ENCODE measurements around the gene FBLL1.

FBLL1 gene

DNA sequence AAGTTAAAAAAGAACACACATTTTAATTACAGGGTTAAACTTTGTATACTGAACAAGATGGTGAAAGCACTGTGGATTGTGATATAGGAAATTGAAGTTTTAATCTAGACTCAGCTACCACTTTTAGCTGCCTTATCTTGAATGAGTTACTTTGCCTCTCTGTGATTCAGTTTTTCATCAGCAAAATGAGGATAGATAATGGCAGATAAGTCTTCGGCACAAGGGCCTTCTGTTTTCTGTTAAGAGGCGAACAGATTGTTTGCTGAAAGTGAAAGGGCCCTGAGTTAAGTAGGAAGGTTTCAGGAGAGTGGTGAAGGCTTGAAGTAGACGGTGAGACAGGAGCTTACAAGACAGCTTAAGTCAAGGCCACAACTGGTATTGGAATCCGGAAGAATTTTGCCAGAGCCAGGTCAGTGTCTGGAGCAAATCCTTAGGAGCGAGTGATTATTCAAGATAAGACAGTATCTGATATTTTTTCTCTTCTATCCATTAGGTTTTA lies 35.0 kb upstream of the FBLL1 start:
- H3K9me2 ChIP-seq (replicated peaks; ENCODE audit: control insufficient read depth, low read length): no peaks in the 10 kb centered on the region
- H3F3A ChIP-seq (ENCODE audit: control insufficient read depth, insufficient read depth): no peaks in the 10 kb centered on the region
- no peaks in the 10 kb centered on the region for H3K27me3 ChIP-seq (ENCODE audit: control insufficient read depth, low read length)
- H3K4me2 ChIP-seq (ENCODE audit: low read length): no peak overlapping the region
- no peak overlapping the region for H3K4me3 ChIP-seq (ENCODE audit: low read length)
- H3K4me1 ChIP-seq (ENCODE audit: control insufficient read depth, low read length): no peaks in the 10 kb centered on the region
- peaks cover 4% of the 10 kb centered on the region for H3K79me2 ChIP-seq (ENCODE audit: control insufficient read depth, low read length)
- H3K9me3 ChIP-seq (ENCODE audit: control insufficient read depth, insufficient read depth, low read length): no peaks in the 10 kb centered on the region
- H4K20me1 ChIP-seq (ENCODE audit: control insufficient read depth, insufficient read depth, low read depth, low read length): no peaks in the 10 kb centered on the region
- peaks cover 82% of the 10 kb centered on the region for H3K36me3 ChIP-seq (ENCODE audit: control insufficient read depth, low read length)
- no peak overlapping the region for H3K27ac ChIP-seq (ENCODE audit: low read depth, low read length)
- no peak for TF ChIP-seq EZH2phosphoT487 (IDR thresholded peaks at IDR 0.05; ENCODE audit: borderline replicate concordance, low read length)
- TF ChIP-seq, protein P1, sequence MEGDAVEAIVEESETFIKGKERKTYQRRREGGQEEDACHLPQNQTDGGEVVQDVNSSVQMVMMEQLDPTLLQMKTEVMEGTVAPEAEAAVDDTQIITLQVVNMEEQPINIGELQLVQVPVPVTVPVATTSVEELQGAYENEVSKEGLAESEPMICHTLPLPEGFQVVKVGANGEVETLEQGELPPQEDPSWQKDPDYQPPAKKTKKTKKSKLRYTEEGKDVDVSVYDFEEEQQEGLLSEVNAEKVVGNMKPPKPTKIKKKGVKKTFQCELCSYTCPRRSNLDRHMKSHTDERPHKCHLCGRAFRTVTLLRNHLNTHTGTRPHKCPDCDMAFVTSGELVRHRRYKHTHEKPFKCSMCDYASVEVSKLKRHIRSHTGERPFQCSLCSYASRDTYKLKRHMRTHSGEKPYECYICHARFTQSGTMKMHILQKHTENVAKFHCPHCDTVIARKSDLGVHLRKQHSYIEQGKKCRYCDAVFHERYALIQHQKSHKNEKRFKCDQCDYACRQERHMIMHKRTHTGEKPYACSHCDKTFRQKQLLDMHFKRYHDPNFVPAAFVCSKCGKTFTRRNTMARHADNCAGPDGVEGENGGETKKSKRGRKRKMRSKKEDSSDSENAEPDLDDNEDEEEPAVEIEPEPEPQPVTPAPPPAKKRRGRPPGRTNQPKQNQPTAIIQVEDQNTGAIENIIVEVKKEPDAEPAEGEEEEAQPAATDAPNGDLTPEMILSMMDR (IDR thresholded peaks at IDR 0.05; ENCODE audit: low read depth, low read length, poor library complexity, severe bottlenecking): no peak

DNA sequence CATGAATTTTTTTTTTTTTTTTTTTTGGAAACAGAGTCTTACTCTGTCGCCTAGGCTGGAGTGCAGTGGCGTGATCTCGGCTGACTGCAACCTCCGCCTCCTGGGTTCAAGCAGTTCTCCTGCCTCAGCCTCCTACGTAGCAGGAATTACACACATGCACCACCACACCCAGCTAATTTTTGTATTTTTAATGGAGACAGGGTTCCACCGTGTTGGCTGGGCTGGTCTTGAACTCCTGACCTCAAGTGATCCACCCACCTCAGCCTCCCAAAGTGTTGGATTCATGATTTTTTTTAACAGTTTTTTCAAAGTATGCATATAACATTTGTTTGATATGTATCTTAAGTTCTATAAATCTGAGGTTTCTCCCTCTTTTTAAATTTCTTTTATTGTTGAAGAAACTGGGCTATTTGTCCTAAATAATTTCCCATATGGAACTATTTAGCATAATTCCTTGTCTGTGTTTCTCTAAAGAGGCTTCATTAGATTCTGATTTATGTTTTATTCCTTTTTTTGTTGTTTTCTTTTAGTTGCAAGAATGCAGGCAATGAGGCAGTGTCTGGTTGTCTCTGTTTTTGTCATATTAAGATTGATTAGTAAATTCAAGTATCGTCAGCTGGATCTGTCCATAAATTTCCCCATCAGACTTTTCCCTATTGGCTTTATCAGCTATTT lies 26.4 kb upstream of the FBLL1 start:
- no peak overlapping the region for H3K27ac ChIP-seq (ENCODE audit: low read depth, low read length)
- no peaks in the 10 kb centered on the region for H3K9me3 ChIP-seq (ENCODE audit: control insufficient read depth, insufficient read depth, low read length)
- no peaks in the 10 kb centered on the region for H3K27me3 ChIP-seq (ENCODE audit: control insufficient read depth, low read length)
- no peaks in the 10 kb centered on the region for H3F3A ChIP-seq (ENCODE audit: control insufficient read depth, insufficient read depth)
- H3K4me2 ChIP-seq (ENCODE audit: low read length): no peak overlapping the region
- H4K20me1 ChIP-seq (ENCODE audit: control insufficient read depth, insufficient read depth, low read depth, low read length): no peaks in the 10 kb centered on the region
- TF ChIP-seq EZH2phosphoT487 (IDR thresholded peaks at IDR 0.05; ENCODE audit: borderline replicate concordance, low read length): no peak
- TF ChIP-seq, protein P1 (IDR thresholded peaks at IDR 0.05; ENCODE audit: low read depth, low read length, poor library complexity, severe bottlenecking): no peak
- no peaks in the 10 kb centered on the region for H3K9me2 ChIP-seq (replicated peaks; ENCODE audit: control insufficient read depth, low read length)
- peaks cover 60% of the 10 kb centered on the region for H3K36me3 ChIP-seq (ENCODE audit: control insufficient read depth, low read length)
- no peaks in the 10 kb centered on the region for H3K79me2 ChIP-seq (ENCODE audit: control insufficient read depth, low read length)
- H3K4me1 ChIP-seq (ENCODE audit: control insufficient read depth, low read length): no peaks in the 10 kb centered on the region
- no peak overlapping the region for H3K4me3 ChIP-seq (ENCODE audit: low read length)

DNA sequence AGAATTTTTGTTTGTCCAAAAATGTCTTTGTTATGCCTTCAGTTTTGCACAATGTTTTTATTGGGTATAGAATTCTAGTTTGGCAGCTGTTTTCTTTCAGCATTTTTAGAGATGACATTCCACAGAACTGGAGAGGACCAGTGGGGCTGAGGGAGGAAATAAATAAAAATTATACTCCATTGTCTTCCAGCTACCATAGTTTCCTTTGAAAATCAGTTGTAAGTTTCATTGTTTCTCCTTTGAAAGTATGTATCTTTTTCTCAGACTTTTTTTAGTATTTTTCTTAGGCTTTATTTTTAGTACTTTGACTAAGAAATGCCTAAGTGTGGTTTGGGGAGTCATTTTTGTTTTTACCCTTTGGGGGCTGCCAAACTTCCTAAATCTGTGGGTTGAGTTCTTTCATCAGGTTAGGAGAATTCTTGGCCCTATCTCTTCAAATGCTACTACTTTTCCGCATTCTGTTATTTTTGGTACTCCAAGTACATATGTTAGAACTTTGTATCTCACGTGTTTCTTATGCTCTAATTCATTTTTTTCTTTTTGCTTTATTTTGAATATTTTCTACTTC lies 15.2 kb upstream of the FBLL1 start:
- Histone ChIP-seq H3K27me3 (ENCODE audit: control insufficient read depth, low read length) (no peaks in the 10 kb centered on the region), H3K4me3 (ENCODE audit: low read length) (no peak overlapping the region), H4K20me1 (ENCODE audit: control insufficient read depth, insufficient read depth, low read depth, low read length) (no peaks in the 10 kb centered on the region), H3K4me2 (ENCODE audit: low read length) (no peak overlapping the region), H3F3A (ENCODE audit: control insufficient read depth, insufficient read depth) (no peaks in the 10 kb centered on the region), H3K27ac (ENCODE audit: low read depth, low read length) (no peak overlapping the region), H3K9me3 (ENCODE audit: control insufficient read depth, insufficient read depth, low read length) (peaks cover 5% of the 10 kb centered on the region; the same call in 1 of the 2 replicates), H3K4me1 (ENCODE audit: control insufficient read depth, low read length) (no peaks in the 10 kb centered on the region), H3K9me2 (replicated peaks; ENCODE audit: control insufficient read depth, low read length) (no peaks in the 10 kb centered on the region), H3K36me3 (ENCODE audit: control insufficient read depth, low read length) (peaks cover 94% of the 10 kb centered on the region), H3K79me2 (ENCODE audit: control insufficient read depth, low read length) (no peaks in the 10 kb centered on the region)
- TF ChIP-seq, protein P1 (IDR thresholded peaks at IDR 0.05; ENCODE audit: low read depth, low read length, poor library complexity, severe bottlenecking): no peak
- TF ChIP-seq EZH2phosphoT487 (IDR thresholded peaks at IDR 0.05; ENCODE audit: borderline replicate concordance, low read length): no peak

Measured in DOHH2 (cell line).